SK-N-SH treated with all-trans-retinoic acid at 6 μM for 48 hours (cell line): ENCODE results near the gene ZHX3.

Experiments
- ARNTL ChIP-seq: fragments of 450-650 bp; formaldehyde crosslinking; IDR thresholded peaks from 2 replicates; pipeline ENCODE4 v1.5.0; 2020; ENCODE audit warnings: low read depth, mild to moderate bottlenecking, moderate library complexity, borderline replicate concordance
- BACH2 ChIP-seq: fragments of 250-450 bp; sonication (Bioruptor Pico); IDR thresholded peaks from 2 replicates; pipeline ENCODE4 v1.9.0; 2021; ENCODE audit warnings: mild to moderate bottlenecking, borderline replicate concordance
- CREB5 ChIP-seq: fragments of 250-450 bp; sonication (Bioruptor Pico); IDR thresholded peaks from 2 replicates; pipeline ENCODE4 v1.5.1; 2020; ENCODE audit warnings: low read depth, mild to moderate bottlenecking, moderate library complexity
- CSDC2 ChIP-seq: fragments of 250-450 bp; sonication (Bioruptor Pico); IDR thresholded peaks from 2 replicates; pipeline ENCODE4 v1.5.0; 2020; ENCODE audit warnings: mild to moderate bottlenecking, moderate library complexity
- PPARA ChIP-seq: fragments of 250-450 bp; sonication (Bioruptor Pico); IDR thresholded peaks from 2 replicates; pipeline ENCODE4 v1.5.0; 2020; ENCODE audit warnings: mild to moderate bottlenecking, borderline replicate concordance
- RARB ChIP-seq: fragments of 250-450 bp; sonication (Bioruptor Pico); IDR thresholded peaks from 2 replicates; pipeline ENCODE4 v1.8.0; 2021; ENCODE audit warnings: mild to moderate bottlenecking, moderate library complexity
- ZFP30 ChIP-seq: fragments of 450-650 bp; formaldehyde crosslinking; IDR thresholded peaks from 2 replicates; pipeline ENCODE4 v1.5.0; 2022; ENCODE audit warnings: mild to moderate bottlenecking, moderate library complexity
- ZNF565 ChIP-seq: fragments of 450-650 bp; formaldehyde crosslinking; conservative IDR thresholded peaks from 2 replicates; pipeline ENCODE4 v1.5.0; 2020; ENCODE audit warnings: low read depth, mild to moderate bottlenecking, moderate library complexity
- ZNF70 ChIP-seq: fragments of 450-650 bp; formaldehyde crosslinking; IDR thresholded peaks from 2 replicates; pipeline ENCODE4 v1.5.0; 2020; ENCODE audit warnings: mild to moderate bottlenecking, moderate library complexity
- ZNF8 ChIP-seq: fragments of 450-650 bp; formaldehyde crosslinking; IDR thresholded peaks from 2 replicates; pipeline ENCODE4 v1.5.0; 2020; ENCODE audit warnings: mild to moderate bottlenecking, moderate library complexity
- TF ChIP-seq, protein P1 (sequence below): fragments of 250-450 bp; sonication (Bioruptor Pico); IDR thresholded peaks from 2 replicates; pipeline ENCODE4 v1.8.0; 2021; ENCODE audit warnings: low read depth, mild to moderate bottlenecking, moderate library complexity, borderline replicate concordance

- TF ChIP-seq CREB5 (CRISPR knock-in tag) = no peak
- TF ChIP-seq PPARA (CRISPR knock-in tag) = no peak
- no peak for TF ChIP-seq ZNF70 (CRISPR knock-in tag)
- no peak for TF ChIP-seq CSDC2 (CRISPR knock-in tag)
- TF ChIP-seq, protein P1, sequence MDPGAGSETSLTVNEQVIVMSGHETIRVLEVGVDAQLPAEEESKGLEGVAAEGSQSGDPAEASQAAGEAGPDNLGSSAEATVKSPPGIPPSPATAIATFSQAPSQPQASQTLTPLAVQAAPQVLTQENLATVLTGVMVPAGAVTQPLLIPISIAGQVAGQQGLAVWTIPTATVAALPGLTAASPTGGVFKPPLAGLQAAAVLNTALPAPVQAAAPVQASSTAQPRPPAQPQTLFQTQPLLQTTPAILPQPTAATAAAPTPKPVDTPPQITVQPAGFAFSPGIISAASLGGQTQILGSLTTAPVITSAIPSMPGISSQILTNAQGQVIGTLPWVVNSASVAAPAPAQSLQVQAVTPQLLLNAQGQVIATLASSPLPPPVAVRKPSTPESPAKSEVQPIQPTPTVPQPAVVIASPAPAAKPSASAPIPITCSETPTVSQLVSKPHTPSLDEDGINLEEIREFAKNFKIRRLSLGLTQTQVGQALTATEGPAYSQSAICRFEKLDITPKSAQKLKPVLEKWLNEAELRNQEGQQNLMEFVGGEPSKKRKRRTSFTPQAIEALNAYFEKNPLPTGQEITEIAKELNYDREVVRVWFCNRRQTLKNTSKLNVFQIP = no peak
- TF ChIP-seq ZNF8 (CRISPR knock-in tag) = no peak
- no peak for TF ChIP-seq BACH2 (CRISPR knock-in tag)
- TF ChIP-seq ZFP30 (CRISPR knock-in tag) = no peak
- TF ChIP-seq ARNTL (CRISPR knock-in tag) = no peak
- no peak for TF ChIP-seq RARB (CRISPR knock-in tag)
- no peak for TF ChIP-seq ZNF565 (CRISPR knock-in tag)
Measured at GRCh38 chr20:41272339-41272738, 45.2 kb downstream of the ZHX3 start.
